Measurements from ENCODE around the gene SGMS1. TPM values are rescaled to one million over a fixed set of nuclear protein-coding genes. Genes with fewer than 3 reads are reported as not detected.

Gene SGMS1
- total and polyA plus RNA-seq, 2 donors (not counting 1 experiment from before 2014, with no cell fraction given) = 10.0 to 43.5 TPM

DNA sequence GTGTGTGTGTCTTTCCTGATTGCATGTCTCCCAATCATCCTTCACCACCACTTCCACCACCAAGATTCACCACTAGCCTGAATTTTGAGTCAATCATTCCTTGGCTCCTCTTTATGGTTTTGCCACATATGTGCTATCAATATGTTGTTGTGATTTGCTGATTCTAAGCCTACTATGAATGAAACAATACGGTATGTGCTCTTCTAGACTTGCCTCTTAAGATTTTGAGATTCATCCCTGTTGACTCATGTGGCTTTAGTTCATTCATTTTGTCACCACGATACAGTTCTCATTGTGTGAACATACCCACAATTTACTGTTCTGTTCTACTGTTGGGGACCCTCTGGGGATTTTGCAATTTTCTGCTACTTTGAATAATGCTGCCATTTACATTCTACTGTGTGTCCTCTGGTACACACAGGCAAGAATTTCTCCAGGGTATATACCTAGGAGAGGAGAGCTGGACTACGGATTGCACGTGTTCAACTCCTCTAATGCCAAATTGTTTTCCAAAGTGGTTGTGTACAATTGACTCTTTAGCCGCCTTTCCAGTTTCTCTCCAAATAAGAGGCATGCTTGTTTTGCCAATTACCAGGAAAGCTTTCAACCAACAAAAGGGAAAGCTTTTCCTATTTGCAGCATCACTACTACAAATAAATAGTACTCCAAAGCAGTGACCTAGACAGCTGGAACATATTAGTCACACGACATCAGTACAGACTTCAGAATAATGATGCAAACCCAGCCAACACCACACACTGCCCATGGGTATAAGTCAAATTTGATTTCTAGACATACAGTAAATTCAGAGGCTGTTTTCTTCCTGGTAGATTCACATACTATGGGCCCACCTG, 30.0 kb downstream of the SGMS1 start:
- H3K27ac Mint-ChIP-seq = no peak overlapping the region
- POLR2A ChIA-PET = no interaction called here
- peaks cover 79% of the 10 kb centered on the region for H3K79me2 ChIP-seq (ENCODE audit: control insufficient read depth, insufficient read depth, low read length)
- H3K4me2 ChIP-seq (replicated peaks; ENCODE audit: low read depth, low read length, poor library complexity, severe bottlenecking) = no peak overlapping the region
- H2AFZ ChIP-seq (ENCODE audit: insufficient read depth, low read depth, low read length, poor library complexity, severe bottlenecking) = no peak overlapping the region
- no peaks in the 10 kb centered on the region for H3K27me3 Mint-ChIP-seq
- H3K9ac ChIP-seq (ENCODE audit: low read length) = no peak overlapping the region
- no peaks in the 10 kb centered on the region for H3K4me1 ChIP-seq (ENCODE audit: control insufficient read depth in 2 of 2, insufficient read depth in 2 of 2, low read length in 2 of 2)
- H3K4me1 Mint-ChIP-seq = peaks cover 7% of the 10 kb centered on the region
- intact Hi-C loops (cut with micrococcal nuclease) = no loop called here
- H3K4me3 ChIP-seq (ENCODE audit: control extremely low read depth in 1 of 5, extremely low read depth in 1 of 5, insufficient read depth in 1 of 5, low read depth in 2 of 5, low read length in 4 of 5) = no peak overlapping the region
- H3K4me3 Mint-ChIP-seq = no peak overlapping the region
- H4K20me1 ChIP-seq (ENCODE audit: control insufficient read depth, insufficient read depth, low read length, poor library complexity, severe bottlenecking) = peaks cover 52% of the 10 kb centered on the region
- no peak overlapping the region for H3K27ac ChIP-seq (ENCODE audit: low read length in 2 of 2)
- H3K9me3 ChIP-seq (ENCODE audit: control extremely low read depth in 1 of 3, control insufficient read depth in 2 of 3, insufficient read depth in 1 of 3, low read length in 2 of 3) = no peaks in the 10 kb centered on the region
- WGBS (ENCODE audit: insufficient coverage) = 83% methylated on average over 3 of the region's 6 CpGs
- CTCF ChIA-PET = no interaction called here
- no peak for ATAC-seq (ENCODE audit: low read depth)
- peaks cover 0 to 10% of the 10 kb centered on the region in 2 experiments for H3K36me3 ChIP-seq (replicated peaks in 1 of 2; ENCODE audit: control extremely low read depth in 1 of 2, control insufficient read depth in 1 of 2, extremely low read depth in 1 of 2, insufficient read depth in 2 of 2, low read length in 1 of 2)
- TF ChIP-seq, protein P1, sequence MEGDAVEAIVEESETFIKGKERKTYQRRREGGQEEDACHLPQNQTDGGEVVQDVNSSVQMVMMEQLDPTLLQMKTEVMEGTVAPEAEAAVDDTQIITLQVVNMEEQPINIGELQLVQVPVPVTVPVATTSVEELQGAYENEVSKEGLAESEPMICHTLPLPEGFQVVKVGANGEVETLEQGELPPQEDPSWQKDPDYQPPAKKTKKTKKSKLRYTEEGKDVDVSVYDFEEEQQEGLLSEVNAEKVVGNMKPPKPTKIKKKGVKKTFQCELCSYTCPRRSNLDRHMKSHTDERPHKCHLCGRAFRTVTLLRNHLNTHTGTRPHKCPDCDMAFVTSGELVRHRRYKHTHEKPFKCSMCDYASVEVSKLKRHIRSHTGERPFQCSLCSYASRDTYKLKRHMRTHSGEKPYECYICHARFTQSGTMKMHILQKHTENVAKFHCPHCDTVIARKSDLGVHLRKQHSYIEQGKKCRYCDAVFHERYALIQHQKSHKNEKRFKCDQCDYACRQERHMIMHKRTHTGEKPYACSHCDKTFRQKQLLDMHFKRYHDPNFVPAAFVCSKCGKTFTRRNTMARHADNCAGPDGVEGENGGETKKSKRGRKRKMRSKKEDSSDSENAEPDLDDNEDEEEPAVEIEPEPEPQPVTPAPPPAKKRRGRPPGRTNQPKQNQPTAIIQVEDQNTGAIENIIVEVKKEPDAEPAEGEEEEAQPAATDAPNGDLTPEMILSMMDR (IDR thresholded peaks at IDR 0.05) = no peak
- no peak for TF ChIP-seq EZH2 (IDR thresholded peaks at IDR 0.05; ENCODE audit: borderline replicate concordance, insufficient read depth, low read depth, low read length, poor library complexity, severe bottlenecking)
- H3K27me3 ChIP-seq (replicated peaks in 1 of 4; ENCODE audit: control extremely low read depth in 1 of 4, control insufficient read depth in 3 of 4, insufficient read depth in 4 of 4, low read length in 3 of 4) = no peaks in the 10 kb centered on the region
- H3K9me3 Mint-ChIP-seq (ENCODE audit: insufficient read depth) = no peaks in the 10 kb centered on the region
- no peak for DNase-seq

DNA sequence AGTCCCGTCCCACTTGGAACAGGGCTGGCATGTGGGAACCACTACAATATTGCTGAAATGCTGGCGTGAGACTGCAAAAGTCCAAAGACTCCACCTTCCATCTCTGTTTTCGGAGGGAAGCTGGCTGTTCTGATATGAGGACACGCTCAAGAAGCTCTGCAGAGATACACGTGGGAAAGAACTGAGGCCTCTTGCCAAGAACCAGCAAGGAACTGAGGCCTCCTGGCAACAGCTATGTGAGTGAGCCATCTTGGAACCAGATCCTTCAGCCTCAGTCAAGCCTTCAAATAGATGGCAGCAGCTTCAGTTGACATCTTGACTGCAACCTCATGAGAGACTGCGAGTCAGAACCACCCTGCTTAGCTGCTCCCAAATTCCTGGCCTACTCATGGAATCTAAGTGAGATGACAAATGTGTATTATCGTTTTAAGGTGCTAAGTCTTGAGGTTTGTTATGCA, 30.8 kb downstream of the SGMS1 start:
- peaks cover 52% of the 10 kb centered on the region for H4K20me1 ChIP-seq (ENCODE audit: control insufficient read depth, insufficient read depth, low read length, poor library complexity, severe bottlenecking)
- peaks cover 2% of the 10 kb centered on the region for H3K4me1 Mint-ChIP-seq
- no peak overlapping the region for H3K27ac ChIP-seq (ENCODE audit: low read length in 2 of 2)
- 97% methylated on average over 4 of the region's 7 CpGs for WGBS (ENCODE audit: insufficient coverage)
- H3K4me3 Mint-ChIP-seq = no peak overlapping the region
- POLR2A ChIA-PET = no interaction called here
- TF ChIP-seq, protein P1 (IDR thresholded peaks at IDR 0.05) = no peak
- no peak for TF ChIP-seq EZH2 (IDR thresholded peaks at IDR 0.05; ENCODE audit: borderline replicate concordance, insufficient read depth, low read depth, low read length, poor library complexity, severe bottlenecking)
- no peaks in the 10 kb centered on the region for H3K9me3 ChIP-seq (ENCODE audit: control extremely low read depth in 1 of 3, control insufficient read depth in 2 of 3, insufficient read depth in 1 of 3, low read length in 2 of 3)
- no peaks in the 10 kb centered on the region for H3K9me3 Mint-ChIP-seq (ENCODE audit: insufficient read depth)
- intact Hi-C loops (cut with micrococcal nuclease) = no loop called here
- DNase-seq (no peak), ATAC-seq (ENCODE audit: low read depth) (no peak)
- H3K27me3 ChIP-seq (replicated peaks in 1 of 4; ENCODE audit: control extremely low read depth in 1 of 4, control insufficient read depth in 3 of 4, insufficient read depth in 4 of 4, low read length in 3 of 4) = no peaks in the 10 kb centered on the region
- H2AFZ ChIP-seq (ENCODE audit: insufficient read depth, low read depth, low read length, poor library complexity, severe bottlenecking) = no peak overlapping the region
- H3K4me2 ChIP-seq (replicated peaks; ENCODE audit: low read depth, low read length, poor library complexity, severe bottlenecking) = no peak overlapping the region
- H3K4me3 ChIP-seq (ENCODE audit: control extremely low read depth in 1 of 5, extremely low read depth in 1 of 5, insufficient read depth in 1 of 5, low read depth in 2 of 5, low read length in 4 of 5) = no peak overlapping the region
- no peak overlapping the region for H3K9ac ChIP-seq (ENCODE audit: low read length)
- H3K27ac Mint-ChIP-seq = no peak overlapping the region
- H3K4me1 ChIP-seq (ENCODE audit: control insufficient read depth in 2 of 2, insufficient read depth in 2 of 2, low read length in 2 of 2) = no peaks in the 10 kb centered on the region
- no peaks in the 10 kb centered on the region for H3K27me3 Mint-ChIP-seq
- H3K79me2 ChIP-seq (ENCODE audit: control insufficient read depth, insufficient read depth, low read length) = peaks cover 74% of the 10 kb centered on the region
- H3K36me3 ChIP-seq (replicated peaks in 1 of 2; ENCODE audit: control extremely low read depth in 1 of 2, control insufficient read depth in 1 of 2, extremely low read depth in 1 of 2, insufficient read depth in 2 of 2, low read length in 1 of 2) = peaks cover 0 to 17% of the 10 kb centered on the region in 2 experiments
- CTCF ChIA-PET = no interaction called here
